Measurements from ENCODE around the gene PYGO2.
"Not testable (repeated sequence)": the region's sequence is repeated elsewhere in the genome, so short reads cannot be mapped to it uniquely, and the experiment has no call there.

Gene PYGO2

DNA sequence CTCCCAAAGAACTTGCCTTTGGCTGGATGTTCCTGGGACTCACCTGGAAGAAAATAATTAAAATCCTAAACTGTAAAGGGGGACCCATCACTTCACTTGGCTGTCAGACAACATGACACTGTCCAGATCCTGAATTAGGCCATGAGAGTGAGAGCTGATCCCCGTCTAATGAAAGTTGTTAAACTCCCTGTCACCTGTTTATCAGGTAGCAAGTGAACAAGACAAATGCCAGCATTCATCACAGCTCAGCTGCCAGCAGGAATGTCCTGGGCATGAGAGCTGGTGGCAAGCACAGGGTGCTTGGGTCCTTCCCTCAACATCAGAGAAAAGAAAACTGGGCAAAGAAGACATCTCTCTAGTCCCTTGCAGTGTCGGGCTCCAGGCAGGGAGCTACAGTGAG lies 48.8 kb downstream of the PYGO2 start:
- no peaks in the 10 kb centered on the region for H3K27me3 Mint-ChIP-seq
- DNase-seq, result no peak
- peak overlapping the region; percentile 69 for H3K27ac Mint-ChIP-seq
- ATAC-seq (replicated peaks), result no peak
- H3K9me3 Mint-ChIP-seq, result peaks cover 0 to 2% of the 10 kb centered on the region in 2 donors
- no peaks in the 10 kb centered on the region for H3K4me1 Mint-ChIP-seq
- H3K36me3 Mint-ChIP-seq, result peaks cover 12 to 13% of the 10 kb centered on the region in 2 donors
- no peak overlapping the region for H3K4me3 Mint-ChIP-seq

DNA sequence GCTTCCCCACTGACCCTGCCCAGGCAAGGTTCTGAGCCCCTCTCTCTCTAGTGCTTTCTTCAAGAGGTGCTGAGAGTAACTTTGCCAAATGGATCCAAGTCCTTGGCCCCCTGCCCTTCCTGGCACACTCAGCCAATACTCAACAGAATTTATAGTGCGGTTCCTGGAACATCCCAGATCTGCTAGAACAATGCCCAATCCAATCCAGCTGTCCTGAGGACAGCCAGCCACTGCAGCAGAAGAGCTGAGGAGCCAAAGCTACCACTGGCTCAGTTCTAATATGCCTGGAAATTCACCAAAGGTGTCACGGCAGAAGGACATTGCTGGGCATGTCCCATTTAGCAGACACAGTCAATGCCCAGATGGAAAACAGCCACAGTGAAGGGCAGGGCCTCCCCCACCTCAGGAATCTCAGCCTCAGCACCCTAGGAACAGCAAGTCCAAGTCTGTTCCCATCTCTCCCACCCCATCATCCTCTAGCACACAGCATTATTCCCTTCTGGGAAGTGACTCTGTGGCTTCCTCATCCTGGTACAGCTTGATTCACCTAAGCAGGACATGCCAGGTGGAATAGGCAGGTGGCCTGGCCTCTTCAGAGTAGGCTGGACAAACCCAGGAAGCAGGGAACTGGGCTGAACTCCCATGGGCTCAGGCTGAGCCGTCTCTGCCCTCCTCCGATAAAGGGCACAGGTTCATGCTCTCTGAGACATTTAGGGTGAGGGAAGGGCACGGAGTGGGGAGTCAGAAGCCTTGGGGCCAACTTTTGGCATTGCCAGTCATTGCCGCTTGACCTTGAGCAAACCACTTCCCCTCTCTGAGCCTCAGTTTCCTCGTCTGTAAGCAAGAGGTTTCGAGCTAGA lies 49.7 kb downstream of the PYGO2 start:
- no peaks in the 10 kb centered on the region for H3K27me3 Mint-ChIP-seq
- no peak overlapping the region for H3K27ac Mint-ChIP-seq
- H3K36me3 Mint-ChIP-seq, result peaks cover 10 to 11% of the 10 kb centered on the region in 2 donors
- no peaks in the 10 kb centered on the region for H3K4me1 Mint-ChIP-seq
- ATAC-seq (replicated peaks), result no peak
- no peak for DNase-seq
- no peak overlapping the region for H3K4me3 Mint-ChIP-seq
- H3K9me3 Mint-ChIP-seq, result peaks cover 0 to 2% of the 10 kb centered on the region in 2 donors

- Mint-ChIP-seq H3K4me1 (no peaks in the 10 kb centered on the region), H3K4me3 (no peak overlapping the region), H3K36me3 (peaks cover 1 to 3% of the 10 kb centered on the region in 2 donors), H3K27me3 (no peaks in the 10 kb centered on the region), H3K27ac (no peak overlapping the region), H3K9me3 (no peaks in the 10 kb centered on the region)
- ATAC-seq (replicated peaks), result no peak
- no peak for DNase-seq
These were observed 50.7 kb downstream of the PYGO2 start for GRCh38 chr1:154910851-154911250.

DNA sequence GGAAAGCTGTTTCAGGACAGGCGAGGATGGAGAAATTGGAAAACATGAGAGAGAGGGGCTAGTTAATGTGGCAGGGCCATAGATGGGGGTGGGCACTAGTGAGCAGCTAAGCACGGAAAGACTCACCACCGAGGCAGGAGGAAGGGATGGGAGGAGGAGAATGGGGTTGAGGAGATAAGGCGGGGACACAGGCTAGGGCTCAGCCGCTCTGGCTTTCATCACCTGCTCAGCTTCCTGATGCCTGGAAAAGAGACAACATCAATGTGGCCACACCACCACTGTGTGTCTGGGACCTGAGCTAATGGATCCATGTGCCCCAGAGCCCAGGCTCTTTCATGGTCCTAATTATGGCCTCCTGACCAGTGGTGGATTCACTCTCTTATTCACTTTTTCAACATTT lies 52.6 kb downstream of the PYGO2 start:
- peaks cover 0 to 1% of the 10 kb centered on the region in 2 donors for H3K36me3 Mint-ChIP-seq
- H3K27me3 Mint-ChIP-seq, result no peaks in the 10 kb centered on the region
- DNase-seq (no peak), ATAC-seq (replicated peaks) (no peak)
- no peaks in the 10 kb centered on the region for H3K4me1 Mint-ChIP-seq
- H3K4me3 Mint-ChIP-seq, result no peak overlapping the region
- no peak overlapping the region for H3K27ac Mint-ChIP-seq
- H3K9me3 Mint-ChIP-seq, result no peaks in the 10 kb centered on the region

- H3K9me3 Mint-ChIP-seq; H3K4me3 Mint-ChIP-seq; DNase-seq; H3K27me3 Mint-ChIP-seq; H3K27ac Mint-ChIP-seq; H3K4me1 Mint-ChIP-seq; H3K36me3 Mint-ChIP-seq; ATAC-seq (replicated peaks): not testable (repeated sequence)
These were observed 53.5 kb downstream of the PYGO2 start for GRCh38 chr1:154908129-154908528.

Measured in stimulated activated naive B cell treated with anti-CD40 and anti-IgM and Interleukin-4, amounts not matched to agents 10 μg/mL and 1 μg/mL and 100 μg/mL, for 72 hours (primary cell).